ENCODE data around the gene TRMT11. TPM values are rescaled to one million over a fixed set of nuclear protein-coding genes. Genes with fewer than 3 reads are reported as not detected.
"Not testable (repeated sequence)": the region's sequence is repeated elsewhere in the genome, so short reads cannot be mapped to it uniquely, and the experiment has no call there.

The TRMT11 gene
- total RNA-seq, 1 donor from 2014 or later: 25.4 TPM

GRCh38 chr6:125949069-125949468 is 37.3 kb upstream of the TRMT11 start:
- no peak overlapping the region for H3K27ac Mint-ChIP-seq
- DNase-seq (ENCODE audit: low spot score): no peak
- no peaks in the 10 kb centered on the region for H3K9me3 Mint-ChIP-seq
- H3K4me3 Mint-ChIP-seq (ENCODE audit: low read depth): no peak overlapping the region
- peaks cover 3% of the 10 kb centered on the region for H3K27me3 Mint-ChIP-seq (ENCODE audit: low read depth)
- no peaks in the 10 kb centered on the region for H3K36me3 Mint-ChIP-seq (ENCODE audit: low read depth)
- H3K4me1 Mint-ChIP-seq (ENCODE audit: low read depth): peaks cover 12% of the 10 kb centered on the region
- intact Hi-C loops (cut with micrococcal nuclease): no loop called here

GRCh38 chr6:125950293-125950692 is 36.0 kb upstream of the TRMT11 start:
- no peak overlapping the region for H3K4me3 Mint-ChIP-seq (ENCODE audit: low read depth)
- peaks cover 10% of the 10 kb centered on the region for H3K4me1 Mint-ChIP-seq (ENCODE audit: low read depth)
- H3K27me3 Mint-ChIP-seq (ENCODE audit: low read depth): peaks cover 4% of the 10 kb centered on the region
- H3K9me3 Mint-ChIP-seq: no peaks in the 10 kb centered on the region
- DNase-seq (ENCODE audit: low spot score): no peak
- H3K27ac Mint-ChIP-seq: no peak overlapping the region
- H3K36me3 Mint-ChIP-seq (ENCODE audit: low read depth): no peaks in the 10 kb centered on the region
- intact Hi-C loops (cut with micrococcal nuclease): loop anchor here (10.0 kb wide), 1 partner anchor 645 kb away; the partner anchor contains the start of gene HDDC2

DNA sequence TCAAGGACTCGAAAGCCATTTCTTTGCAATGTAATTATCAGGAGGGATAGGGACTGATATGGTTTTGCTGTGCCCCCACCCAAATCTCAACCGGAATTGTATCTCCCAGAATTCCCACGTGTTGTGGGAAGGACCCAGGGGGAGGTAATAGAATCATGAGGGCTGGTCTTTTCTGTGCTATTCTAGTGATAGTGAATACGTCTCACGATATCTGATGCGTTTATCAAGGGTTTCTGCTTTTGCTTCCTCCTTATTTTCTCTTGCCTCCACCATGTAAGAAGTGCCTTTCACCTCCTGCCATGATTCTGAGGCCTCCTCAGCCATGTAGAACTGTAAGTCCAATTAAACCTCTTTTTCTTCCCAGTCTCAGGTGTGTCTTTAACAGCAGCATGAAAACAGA is 35.6 kb upstream of the TRMT11 start:
- H3K4me3 Mint-ChIP-seq (ENCODE audit: low read depth); H3K27me3 Mint-ChIP-seq (ENCODE audit: low read depth); H3K9me3 Mint-ChIP-seq; H3K4me1 Mint-ChIP-seq (ENCODE audit: low read depth); H3K36me3 Mint-ChIP-seq (ENCODE audit: low read depth); H3K27ac Mint-ChIP-seq; DNase-seq (ENCODE audit: low spot score): not testable (repeated sequence)
- intact Hi-C loops (cut with micrococcal nuclease): loop anchor here (10.0 kb wide), 1 partner anchor 646 kb away; the partner anchor contains the start of gene HDDC2

DNA sequence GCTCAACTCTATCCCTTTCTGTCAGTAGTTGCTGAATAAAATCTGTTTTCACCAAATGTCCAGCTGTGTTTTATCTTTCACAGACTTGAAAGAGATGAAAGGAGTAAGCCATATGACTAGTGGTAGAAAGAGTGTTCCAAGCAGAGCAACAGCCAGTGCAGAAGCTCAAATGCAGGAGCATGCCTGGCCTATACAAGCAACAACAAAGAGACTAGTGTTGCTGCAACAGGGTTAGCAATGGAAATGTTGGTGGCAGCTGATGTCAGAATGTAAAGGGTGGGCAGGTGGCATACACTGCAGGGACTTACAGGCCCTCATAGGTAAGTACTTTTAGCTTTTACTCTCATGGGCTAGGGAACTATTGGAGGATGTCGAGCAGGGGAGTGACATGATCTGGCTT is 35.0 kb upstream of the TRMT11 start:
- H3K9me3 Mint-ChIP-seq: no peaks in the 10 kb centered on the region
- H3K27me3 Mint-ChIP-seq (ENCODE audit: low read depth): peaks cover 4% of the 10 kb centered on the region
- no peak for DNase-seq (ENCODE audit: low spot score)
- no peaks in the 10 kb centered on the region for H3K36me3 Mint-ChIP-seq (ENCODE audit: low read depth)
- no peak overlapping the region for H3K4me3 Mint-ChIP-seq (ENCODE audit: low read depth)
- intact Hi-C loops (cut with micrococcal nuclease): loop anchor here (10.0 kb wide), 1 partner anchor 647 kb away; the partner anchor contains the start of gene HDDC2
- no peak overlapping the region for H3K27ac Mint-ChIP-seq
- peaks cover 6% of the 10 kb centered on the region for H3K4me1 Mint-ChIP-seq (ENCODE audit: low read depth)

DNA sequence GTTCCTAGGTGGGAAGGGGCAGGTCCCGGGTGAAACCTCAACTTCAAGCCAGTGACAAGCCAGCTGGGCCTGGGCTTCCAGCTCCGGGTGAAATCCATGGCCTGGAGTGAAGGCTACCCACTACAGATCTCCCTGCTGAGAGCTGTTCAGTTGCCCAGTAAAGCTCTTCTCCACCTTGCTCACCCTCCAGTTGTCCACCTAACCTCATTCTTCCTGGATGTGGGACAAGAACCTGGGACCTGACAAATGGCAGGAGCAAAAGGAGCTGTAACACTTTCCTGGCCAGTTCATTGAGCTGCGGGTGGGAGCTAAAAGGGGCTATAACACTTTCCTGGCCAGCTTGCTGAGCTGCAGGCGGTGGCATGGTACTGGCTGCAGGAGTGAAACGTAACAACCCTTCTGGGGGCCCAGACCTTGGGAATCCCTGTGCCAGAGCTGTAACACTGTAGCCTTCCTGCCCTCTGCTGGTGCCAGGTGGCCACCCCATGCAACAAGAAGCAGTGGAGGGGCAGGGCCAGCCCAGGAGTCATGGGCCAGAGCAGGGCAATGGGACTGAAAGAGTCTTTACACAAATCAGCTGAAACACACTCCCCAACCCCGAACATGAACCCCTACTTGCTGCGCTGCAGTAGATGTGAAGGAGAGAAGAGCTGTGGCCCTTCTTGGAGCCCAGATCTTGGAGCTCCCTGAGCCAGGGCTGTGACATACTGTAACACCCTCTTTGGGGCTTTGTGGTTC is 33.4 kb upstream of the TRMT11 start:
- H3K4me3 Mint-ChIP-seq (ENCODE audit: low read depth): no peak overlapping the region
- no peak for DNase-seq (ENCODE audit: low spot score)

GRCh38 chr6:125953502-125953875 is 32.9 kb upstream of the TRMT11 start:
- H3K4me3 Mint-ChIP-seq (ENCODE audit: low read depth): no peak overlapping the region
- intact Hi-C loops (cut with micrococcal nuclease): loop anchor here (10.0 kb wide), 1 partner anchor 649 kb away; the partner anchor contains the start of gene HDDC2
- peaks cover 6% of the 10 kb centered on the region for H3K4me1 Mint-ChIP-seq (ENCODE audit: low read depth)
- no peaks in the 10 kb centered on the region for H3K36me3 Mint-ChIP-seq (ENCODE audit: low read depth)
- H3K9me3 Mint-ChIP-seq: no peaks in the 10 kb centered on the region
- H3K27ac Mint-ChIP-seq: no peak overlapping the region
- peaks cover 3% of the 10 kb centered on the region for H3K27me3 Mint-ChIP-seq (ENCODE audit: low read depth)
- DNase-seq (ENCODE audit: low spot score): no peak

More for the DNA sequence above, 33.4 kb upstream of the TRMT11 start:
- Mint-ChIP-seq H3K36me3 (ENCODE audit: low read depth) (no peaks in the 10 kb centered on the region), H3K9me3 (no peaks in the 10 kb centered on the region), H3K27me3 (ENCODE audit: low read depth) (peaks cover 4% of the 10 kb centered on the region), H3K27ac (no peak overlapping the region), H3K4me1 (ENCODE audit: low read depth) (peaks cover 6% of the 10 kb centered on the region)
- intact Hi-C loops (cut with micrococcal nuclease): loop anchor here (10.0 kb wide), 1 partner anchor 648 kb away; the partner anchor contains the start of gene HDDC2

DNA sequence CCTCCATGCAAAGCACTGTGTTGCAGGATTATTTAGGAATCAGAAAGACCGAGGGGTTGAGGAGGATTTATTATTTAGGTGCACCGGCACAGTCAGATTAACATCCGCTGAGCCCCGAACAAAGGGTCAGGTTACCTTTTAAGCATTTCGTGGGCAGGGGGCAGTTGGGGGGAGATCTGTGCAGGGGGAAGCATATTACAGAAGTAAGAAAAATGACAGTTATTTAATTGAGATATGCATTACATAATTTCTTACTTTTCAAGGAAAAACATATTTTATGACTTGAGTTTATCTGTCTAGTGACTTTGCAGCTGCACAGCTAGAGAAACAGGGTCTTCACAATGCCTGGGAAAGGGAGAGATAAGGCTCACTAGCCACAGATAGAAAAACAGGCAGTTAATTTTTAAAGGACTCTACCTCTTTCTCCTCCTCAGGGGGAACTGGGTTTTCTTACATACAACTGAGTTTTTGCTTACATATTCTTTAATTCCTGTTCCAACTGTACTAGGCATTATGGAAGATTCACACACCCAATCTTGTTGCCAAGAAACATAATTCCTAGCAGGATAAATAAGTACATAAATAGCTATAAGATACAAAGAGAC is 31.5 kb upstream of the TRMT11 start:
- H3K27me3 Mint-ChIP-seq (ENCODE audit: low read depth): peaks cover 1% of the 10 kb centered on the region
- H3K27ac Mint-ChIP-seq: no peak overlapping the region
- no peak for DNase-seq (ENCODE audit: low spot score)
- H3K36me3 Mint-ChIP-seq (ENCODE audit: low read depth): no peaks in the 10 kb centered on the region
- H3K4me3 Mint-ChIP-seq (ENCODE audit: low read depth): no peak overlapping the region
- H3K4me1 Mint-ChIP-seq (ENCODE audit: low read depth): peaks cover 6% of the 10 kb centered on the region
- intact Hi-C loops (cut with micrococcal nuclease): loop anchor here (10.0 kb wide), 1 partner anchor 650 kb away; the partner anchor contains the start of gene HDDC2
- H3K9me3 Mint-ChIP-seq: no peaks in the 10 kb centered on the region

- peaks cover 1% of the 10 kb centered on the region for H3K27me3 Mint-ChIP-seq (ENCODE audit: low read depth)
- peak overlapping the region; percentile 48 for H3K27ac Mint-ChIP-seq
- H3K9me3 Mint-ChIP-seq: no peaks in the 10 kb centered on the region
- H3K4me1 Mint-ChIP-seq (ENCODE audit: low read depth): peaks cover 6% of the 10 kb centered on the region
- no peak for DNase-seq (ENCODE audit: low spot score)
- peak overlapping the region; percentile 52 for H3K4me3 Mint-ChIP-seq (ENCODE audit: low read depth)
- intact Hi-C loops (cut with micrococcal nuclease): loop anchor here (1.0 to 10.0 kb wide), 7 partner anchors 31 to 651 kb away; partner anchors contain the start of genes HDDC2 and TRMT11
- H3K36me3 Mint-ChIP-seq (ENCODE audit: low read depth): no peaks in the 10 kb centered on the region
Measured at GRCh38 chr6:125955973-125956372, 30.4 kb upstream of the TRMT11 start.

DNA sequence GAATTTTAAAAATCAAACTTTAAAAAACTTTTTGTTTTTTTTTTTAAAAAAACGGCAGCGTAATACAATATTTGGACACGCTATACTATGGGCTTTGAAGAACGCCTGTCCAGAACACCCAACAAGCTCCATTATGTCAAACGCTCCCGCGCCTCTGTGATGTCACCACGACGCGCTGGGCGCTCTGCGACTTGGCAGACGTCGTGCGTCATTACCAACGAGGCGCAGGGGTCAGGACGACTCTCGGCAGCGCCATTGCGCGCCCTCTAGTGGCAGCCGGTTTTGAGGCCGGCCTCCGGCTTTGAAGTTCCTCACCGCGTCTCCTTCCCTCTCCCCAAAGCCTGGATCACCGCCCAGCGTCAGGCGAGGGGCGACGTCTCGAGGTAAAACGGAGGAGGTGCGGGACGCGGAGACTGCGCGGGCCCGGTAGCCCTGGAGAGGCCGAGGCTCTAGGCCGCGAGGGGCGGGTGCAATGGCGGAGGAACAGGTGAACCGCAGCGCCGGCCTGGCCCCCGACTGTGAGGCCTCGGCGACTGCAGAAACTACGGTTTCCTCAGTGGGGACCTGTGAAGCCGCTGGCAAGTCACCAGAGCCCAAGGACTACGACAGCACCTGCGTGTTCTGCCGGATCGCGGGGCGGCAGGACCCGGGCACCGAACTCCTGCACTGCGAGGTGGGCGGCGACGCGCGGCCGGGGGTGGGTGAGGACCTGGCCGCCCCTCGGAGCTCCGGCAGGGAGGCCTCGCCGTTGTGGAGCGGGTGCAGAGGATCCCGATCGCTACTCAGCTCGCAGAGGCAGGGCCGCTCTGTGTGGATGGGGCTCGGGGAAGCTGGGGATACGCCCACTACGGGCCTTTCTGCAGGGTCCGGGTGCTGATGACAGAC is 29.6 kb upstream of the TRMT11 start, which contains the start of gene HINT3:
Gene HINT3, plus strand, starts transcription at position 265 of the 885 bp plus-strand sequence. Its CDS starts 208 bp downstream, at position 473.
- peak within 1 kb of the TSS; percentile 52 for H3K4me3 Mint-ChIP-seq (ENCODE audit: low read depth)
- H3K9me3 Mint-ChIP-seq: no peaks in the 10 kb centered on the region
- H3K36me3 Mint-ChIP-seq (ENCODE audit: low read depth): no peaks in the 10 kb centered on the region
- DNase-seq (ENCODE audit: low spot score): peak; percentile 96
- peaks cover 6% of the 10 kb centered on the region for H3K4me1 Mint-ChIP-seq (ENCODE audit: low read depth)
- intact Hi-C loops (cut with micrococcal nuclease): loop anchor here (1.0 to 10.0 kb wide), 8 partner anchors 18 to 652 kb away; partner anchors contain the start of genes HDDC2 and TRMT11
- peaks cover 1% of the 10 kb centered on the region for H3K27me3 Mint-ChIP-seq (ENCODE audit: low read depth)
- peak within 1 kb of the TSS; percentile 68 for H3K27ac Mint-ChIP-seq

GRCh38 chr6:125957391-125957693 is 29.0 kb upstream of the TRMT11 start:
- no peak for DNase-seq (ENCODE audit: low spot score)
- Mint-ChIP-seq H3K4me1 (ENCODE audit: low read depth) (peaks cover 6% of the 10 kb centered on the region), H3K27ac (no peak overlapping the region), H3K36me3 (ENCODE audit: low read depth) (no peaks in the 10 kb centered on the region), H3K27me3 (ENCODE audit: low read depth) (peaks cover 1% of the 10 kb centered on the region), H3K9me3 (no peaks in the 10 kb centered on the region), H3K4me3 (ENCODE audit: low read depth) (no peak overlapping the region)
- intact Hi-C loops (cut with micrococcal nuclease): loop anchor here (1.0 to 10.0 kb wide), 3 partner anchors 17 to 653 kb away; partner anchors contain the start of genes HDDC2 and TRMT11

DNA sequence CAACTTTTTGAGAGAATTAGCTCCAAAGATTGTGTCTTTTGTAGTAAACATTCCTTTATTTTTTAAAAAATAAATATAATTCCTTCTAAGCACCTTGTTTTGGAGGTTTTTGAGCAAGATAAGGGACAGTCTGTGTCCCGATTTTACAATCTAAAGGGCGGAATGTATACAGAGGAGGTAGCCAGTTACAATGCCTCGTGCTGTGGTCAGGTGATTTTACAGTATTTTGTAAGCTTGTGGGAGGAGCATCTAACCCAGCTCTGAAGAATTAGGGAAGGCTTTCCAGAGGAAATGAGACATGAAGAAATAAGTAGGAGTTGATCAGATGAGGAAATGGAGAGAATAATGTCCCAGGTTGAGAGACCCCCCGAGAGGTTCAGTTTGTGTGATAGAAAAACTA is 28.5 kb upstream of the TRMT11 start:
- intact Hi-C loops (cut with micrococcal nuclease): loop anchor here (1.0 to 10.0 kb wide), 3 partner anchors 16 to 653 kb away; partner anchors contain the start of genes HDDC2 and TRMT11
- Mint-ChIP-seq H3K9me3 (no peaks in the 10 kb centered on the region), H3K27ac (no peak overlapping the region), H3K4me1 (ENCODE audit: low read depth) (peaks cover 6% of the 10 kb centered on the region), H3K4me3 (ENCODE audit: low read depth) (no peak overlapping the region), H3K27me3 (ENCODE audit: low read depth) (peaks cover 1% of the 10 kb centered on the region), H3K36me3 (ENCODE audit: low read depth) (no peaks in the 10 kb centered on the region)
- DNase-seq (ENCODE audit: low spot score): no peak

DNA sequence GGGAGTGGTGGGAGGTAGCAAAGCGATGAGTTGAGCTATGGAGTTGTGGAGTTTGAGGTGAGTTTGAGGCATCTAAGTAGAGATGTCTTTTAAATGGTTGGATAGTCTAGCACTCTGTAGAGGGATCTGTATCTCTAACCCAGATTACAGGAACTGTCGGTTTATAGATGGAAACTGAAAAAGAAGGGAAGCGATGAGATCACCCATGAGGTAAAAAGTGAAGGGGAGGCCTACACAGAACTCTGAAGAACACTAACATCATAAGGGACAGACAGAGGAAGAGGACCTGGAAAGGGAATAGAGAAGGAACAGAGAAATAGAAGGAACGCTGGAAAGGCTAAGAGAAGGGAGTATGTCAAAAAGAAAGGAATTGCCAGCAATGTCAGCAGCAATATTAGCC is 27.3 kb upstream of the TRMT11 start:
- H3K27ac Mint-ChIP-seq: no peak overlapping the region

More for the DNA sequence above, 27.3 kb upstream of the TRMT11 start:
- intact Hi-C loops (cut with micrococcal nuclease): loop anchor here (10.0 kb wide), 1 partner anchor 654 kb away; the partner anchor contains the start of gene HDDC2
- peaks cover 6% of the 10 kb centered on the region for H3K4me1 Mint-ChIP-seq (ENCODE audit: low read depth)
- no peak overlapping the region for H3K4me3 Mint-ChIP-seq (ENCODE audit: low read depth)
- DNase-seq (ENCODE audit: low spot score): no peak
- peaks cover 1% of the 10 kb centered on the region for H3K27me3 Mint-ChIP-seq (ENCODE audit: low read depth)
- H3K9me3 Mint-ChIP-seq: no peaks in the 10 kb centered on the region
- no peaks in the 10 kb centered on the region for H3K36me3 Mint-ChIP-seq (ENCODE audit: low read depth)
